K562 (cell line): ENCODE measurements around the gene OOSP4A.

ENCODE experiments used
- CTCF ChIP-seq, 3 experiments: IDR thresholded peaks in 2 of 3; conservative IDR thresholded peaks in 1 of 3; 2 replicates each; pipeline ENCODE4 v1.5.1; 2011 to 2012; ENCODE audit warnings: low read length in 3 of 3, mild to moderate bottlenecking in 3 of 3, control low read depth in 2 of 3, improper control_type of control experiment in 1 of 3, inconsistent platforms in 1 of 3, low read depth in 1 of 3, mixed read lengths in 1 of 3, moderate library complexity in 1 of 3; ENCODE audit not compliant: insufficient read depth in 2 of 3
- EZH2 ChIP-seq: IDR thresholded peaks from 2 replicates; pipeline ENCODE4 v1.6.1; 2012; ENCODE audit warnings: low read depth, mild to moderate bottlenecking, inconsistent platforms, low read length, borderline replicate concordance
- GABPA ChIP-seq: fragments of 200-800 bp; sonication (Bioruptor generic); conservative IDR thresholded peaks from 2 replicates; pipeline ENCODE4 v1.6.1; 2016; ENCODE audit warnings: low read depth, missing genetic modification characterization, missing compliant biosample characterization
- KLF13 ChIP-seq: fragments of 450-650 bp; IDR thresholded peaks from 2 replicates; pipeline ENCODE4 v1.6.1; 2016; ENCODE audit warnings: missing genetic modification characterization, low read depth, mild to moderate bottlenecking, missing compliant biosample characterization, moderate library complexity, borderline replicate concordance
- NFRKB ChIP-seq: fragments of 450-650 bp; IDR thresholded peaks from 2 replicates; pipeline ENCODE4 v1.6.1; 2016; ENCODE audit warnings: low read depth
- PYGO2 ChIP-seq: fragments of 450-650 bp; IDR thresholded peaks from 2 replicates; pipeline ENCODE4 v1.6.1; 2016; ENCODE audit warnings: mild to moderate bottlenecking, missing genetic modification characterization, moderate library complexity, missing compliant biosample characterization
- YY1 ChIP-seq, 3 experiments: IDR thresholded peaks; 2 replicates each; pipeline ENCODE4 v1.6.1; 2011; ENCODE audit warnings: low read length in 2 of 3, mild to moderate bottlenecking in 2 of 3, moderate library complexity in 2 of 3, borderline replicate concordance in 1 of 3, control low read depth in 1 of 3, low read depth in 1 of 3; ENCODE audit not compliant: insufficient read depth in 3 of 3, insufficient replicate concordance in 2 of 3, control insufficient read depth in 1 of 3, insufficient read length in 1 of 3; ENCODE audit errors: extremely low read depth in 1 of 3
- ZFPM2 ChIP-seq: fragments of 250-450 bp; sonication (Bioruptor Pico); IDR thresholded peaks from 2 replicates; pipeline ENCODE4 v1.5.1; 2022; ENCODE audit warnings: mild to moderate bottlenecking
- TF ChIP-seq, protein P1 (sequence below), 2 experiments: fragments of 450-650 bp; IDR thresholded peaks; 2 replicates each; pipeline ENCODE4 v1.6.1; 2016; ENCODE audit warnings: mild to moderate bottlenecking in 2 of 2, borderline replicate concordance in 1 of 2, low read depth in 1 of 2, moderate library complexity in 1 of 2
- TF ChIP-seq, protein P2 (sequence below): fragments of 250-450 bp; sonication (Bioruptor Pico); IDR thresholded peaks from 2 replicates; pipeline ENCODE4 v1.8.0; 2021; ENCODE audit warnings: moderate library complexity, mild to moderate bottlenecking, inconsistent platforms

DNA sequence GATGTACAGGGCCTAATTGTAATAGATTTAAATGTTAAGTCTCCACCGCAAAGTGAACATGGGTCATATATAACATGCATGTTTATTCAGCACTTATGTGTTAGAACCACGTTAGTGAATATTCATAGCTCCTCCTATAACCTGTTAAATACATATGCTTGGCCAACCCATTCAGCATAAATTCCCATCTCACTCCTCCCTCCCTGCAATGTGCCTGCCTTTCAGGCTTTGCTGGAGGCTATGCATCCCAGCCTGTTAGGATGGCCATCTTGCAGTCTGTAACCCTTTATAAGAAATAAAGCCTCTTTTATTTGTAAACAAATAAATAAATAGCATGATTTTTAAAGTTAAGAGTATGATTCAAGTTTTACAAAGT lies 1.7 kb upstream of the OOSP4A start:
- no peak for TF ChIP-seq CTCF (IDR thresholded peaks at IDR 0.05 in 2 of 3, conservative IDR thresholded peaks at IDR 0.05 in 1 of 3; ENCODE audit: insufficient read depth in 2 of 3, low read depth in 1 of 3, low read length in 3 of 3)
- TF ChIP-seq, protein P1, sequence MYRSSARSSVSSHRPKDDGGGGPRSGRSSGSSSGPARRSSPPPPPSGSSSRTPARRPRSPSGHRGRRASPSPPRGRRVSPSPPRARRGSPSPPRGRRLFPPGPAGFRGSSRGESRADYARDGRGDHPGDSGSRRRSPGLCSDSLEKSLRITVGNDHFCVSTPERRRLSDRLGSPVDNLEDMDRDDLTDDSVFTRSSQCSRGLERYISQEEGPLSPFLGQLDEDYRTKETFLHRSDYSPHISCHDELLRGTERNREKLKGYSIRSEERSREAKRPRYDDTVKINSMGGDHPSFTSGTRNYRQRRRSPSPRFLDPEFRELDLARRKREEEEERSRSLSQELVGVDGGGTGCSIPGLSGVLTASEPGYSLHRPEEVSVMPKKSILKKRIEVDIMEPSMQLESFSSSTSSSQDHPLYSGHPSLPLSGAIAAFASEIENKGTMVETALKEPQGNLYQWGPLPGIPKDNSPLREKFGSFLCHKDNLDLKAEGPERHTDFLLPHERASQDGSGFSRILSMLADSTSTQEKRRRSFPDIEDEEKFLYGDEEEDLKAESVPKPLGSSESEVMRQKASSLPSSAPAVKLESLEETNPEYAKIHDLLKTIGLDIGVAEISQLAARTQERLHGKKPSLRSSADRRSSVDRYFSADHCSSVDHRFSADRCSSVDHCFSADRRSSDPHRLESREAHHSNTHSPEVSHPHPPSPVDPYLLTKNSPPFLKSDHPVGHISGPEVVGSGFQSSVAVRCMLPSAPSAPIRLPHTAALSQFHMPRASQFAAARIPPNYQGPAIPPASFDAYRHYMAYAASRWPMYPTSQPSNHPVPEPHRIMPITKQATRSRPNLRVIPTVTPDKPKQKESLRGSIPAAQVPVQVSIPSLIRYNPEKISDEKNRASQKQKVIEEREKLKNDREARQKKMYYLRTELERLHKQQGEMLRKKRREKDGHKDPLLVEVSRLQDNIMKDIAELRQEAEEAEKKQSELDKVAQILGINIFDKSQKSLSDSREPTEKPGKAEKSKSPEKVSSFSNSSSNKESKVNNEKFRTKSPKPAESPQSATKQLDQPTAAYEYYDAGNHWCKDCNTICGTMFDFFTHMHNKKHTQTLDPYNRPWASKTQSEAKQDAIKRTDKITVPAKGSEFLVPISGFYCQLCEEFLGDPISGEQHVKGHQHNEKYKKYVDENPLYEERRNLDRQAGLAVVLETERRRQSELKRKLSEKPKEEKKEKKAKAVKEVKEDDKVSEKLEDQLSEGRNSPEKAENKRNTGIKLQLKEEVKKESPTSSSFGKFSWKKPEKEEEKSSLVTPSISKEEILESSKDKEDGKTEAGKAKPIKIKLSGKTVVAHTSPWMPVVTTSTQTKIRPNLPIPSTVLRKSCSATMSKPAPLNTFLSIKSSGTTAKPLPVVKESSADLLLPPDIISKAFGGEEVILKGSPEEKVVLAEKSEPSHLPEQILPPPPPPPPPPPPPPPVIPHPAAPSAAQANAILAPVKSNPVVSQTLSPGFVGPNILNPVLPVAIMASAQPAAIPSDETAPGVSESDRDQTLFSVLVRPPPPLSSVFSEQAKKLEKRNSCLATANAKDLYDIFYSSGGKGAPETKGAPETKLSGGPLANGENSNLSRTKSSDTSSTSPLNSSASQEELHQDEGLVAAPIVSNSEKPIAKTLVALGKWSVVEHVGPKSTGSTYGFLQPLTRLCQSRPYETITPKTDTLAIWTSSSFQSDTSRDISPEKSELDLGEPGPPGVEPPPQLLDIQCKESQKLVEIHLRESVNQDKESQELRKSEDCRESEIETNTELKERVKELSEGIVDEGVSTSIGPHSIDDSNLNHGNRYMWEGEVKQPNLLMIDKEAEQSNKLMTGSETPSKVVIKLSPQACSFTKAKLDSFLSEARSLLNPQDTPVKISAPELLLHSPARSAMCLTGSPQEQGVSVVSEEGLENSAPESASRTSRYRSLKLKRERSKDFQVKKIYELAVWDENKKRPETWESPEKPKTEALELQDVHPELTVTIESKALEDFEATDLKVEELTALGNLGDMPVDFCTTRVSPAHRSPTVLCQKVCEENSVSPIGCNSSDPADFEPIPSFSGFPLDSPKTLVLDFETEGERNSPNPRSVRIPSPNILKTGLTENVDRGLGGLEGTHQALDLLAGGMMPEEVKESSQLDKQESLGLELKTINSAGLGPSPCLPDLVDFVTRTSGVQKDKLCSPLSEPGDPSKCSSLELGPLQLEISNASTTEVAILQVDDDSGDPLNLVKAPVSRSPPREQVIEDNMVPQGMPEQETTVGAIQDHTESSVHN (IDR thresholded peaks at IDR 0.05; ENCODE audit: borderline replicate concordance in 1 of 2, low read depth in 1 of 2), result no peak
- TF ChIP-seq EZH2, result no peak
- no peak for TF ChIP-seq KLF13 (tag)
- TF ChIP-seq GABPA (tag), result no peak
- TF ChIP-seq, protein P2, sequence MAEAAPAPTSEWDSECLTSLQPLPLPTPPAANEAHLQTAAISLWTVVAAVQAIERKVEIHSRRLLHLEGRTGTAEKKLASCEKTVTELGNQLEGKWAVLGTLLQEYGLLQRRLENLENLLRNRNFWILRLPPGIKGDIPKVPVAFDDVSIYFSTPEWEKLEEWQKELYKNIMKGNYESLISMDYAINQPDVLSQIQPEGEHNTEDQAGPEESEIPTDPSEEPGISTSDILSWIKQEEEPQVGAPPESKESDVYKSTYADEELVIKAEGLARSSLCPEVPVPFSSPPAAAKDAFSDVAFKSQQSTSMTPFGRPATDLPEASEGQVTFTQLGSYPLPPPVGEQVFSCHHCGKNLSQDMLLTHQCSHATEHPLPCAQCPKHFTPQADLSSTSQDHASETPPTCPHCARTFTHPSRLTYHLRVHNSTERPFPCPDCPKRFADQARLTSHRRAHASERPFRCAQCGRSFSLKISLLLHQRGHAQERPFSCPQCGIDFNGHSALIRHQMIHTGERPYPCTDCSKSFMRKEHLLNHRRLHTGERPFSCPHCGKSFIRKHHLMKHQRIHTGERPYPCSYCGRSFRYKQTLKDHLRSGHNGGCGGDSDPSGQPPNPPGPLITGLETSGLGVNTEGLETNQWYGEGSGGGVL, result no peak
- TF ChIP-seq NFRKB, result no peak
- no peak for TF ChIP-seq ZFPM2 (CRISPR knock-in tag)
- TF ChIP-seq PYGO2, result no peak
- no peak for TF ChIP-seq YY1 (IDR thresholded peaks at IDR 0.05; ENCODE audit: borderline replicate concordance in 1 of 3, control insufficient read depth in 1 of 3, extremely low read depth in 1 of 3, insufficient read depth in 3 of 3, insufficient read length in 1 of 3, insufficient replicate concordance in 2 of 3, low read depth in 1 of 3, low read length in 2 of 3)
